ENCODE measurements around the gene DGKD.

The DGKD gene

GRCh38 chr2:233455491-233455890, 101.2 kb downstream of the DGKD start:
- Histone ChIP-seq H4K20me1 (ENCODE audit: low read depth, low read length) (no peaks in the 10 kb centered on the region), H3K4me3 (ENCODE audit: insufficient read depth, low read length, poor library complexity, severe bottlenecking) (no peak overlapping the region), H3K4me2 (ENCODE audit: low read depth, low read length, poor library complexity, severe bottlenecking) (no peak overlapping the region), H3K9me2 (replicated peaks; ENCODE audit: insufficient read depth, low read length) (no peaks in the 10 kb centered on the region), H3K27ac (ENCODE audit: low read depth, low read length) (no peak overlapping the region), H2AFZ (ENCODE audit: low read depth, low read length, severe bottlenecking) (no peak overlapping the region), H3K9ac (ENCODE audit: low read length) (no peak overlapping the region), H3K36me3 (ENCODE audit: low read length) (no peaks in the 10 kb centered on the region), H3F3A (ENCODE audit: insufficient read depth) (no peaks in the 10 kb centered on the region), H3K79me2 (ENCODE audit: insufficient read depth, low read length) (no peaks in the 10 kb centered on the region), H3K27me3 (ENCODE audit: low read length) (no peaks in the 10 kb centered on the region), H3K9me3 (ENCODE audit: insufficient read depth, low read length) (no peaks in the 10 kb centered on the region)
- TF ChIP-seq EZH2phosphoT487 (conservative IDR thresholded peaks at IDR 0.05; ENCODE audit: low read length) (no peak), CTCF (IDR thresholded peaks at IDR 0.05; ENCODE audit: insufficient read depth, low read length, poor library complexity, severe bottlenecking) (no peak)

GRCh38 chr2:233456111-233456510, 101.8 kb downstream of the DGKD start:
- Histone ChIP-seq H3K4me2 (ENCODE audit: low read depth, low read length, poor library complexity, severe bottlenecking) (no peak overlapping the region), H2AFZ (ENCODE audit: low read depth, low read length, severe bottlenecking) (no peak overlapping the region), H3K9me3 (ENCODE audit: insufficient read depth, low read length) (no peaks in the 10 kb centered on the region), H4K20me1 (ENCODE audit: low read depth, low read length) (no peaks in the 10 kb centered on the region), H3F3A (ENCODE audit: insufficient read depth) (no peaks in the 10 kb centered on the region), H3K79me2 (ENCODE audit: insufficient read depth, low read length) (no peaks in the 10 kb centered on the region), H3K4me3 (ENCODE audit: insufficient read depth, low read length, poor library complexity, severe bottlenecking) (no peak overlapping the region), H3K9ac (ENCODE audit: low read length) (no peak overlapping the region), H3K27ac (ENCODE audit: low read depth, low read length) (no peak overlapping the region), H3K36me3 (ENCODE audit: low read length) (no peaks in the 10 kb centered on the region), H3K27me3 (ENCODE audit: low read length) (no peaks in the 10 kb centered on the region), H3K9me2 (replicated peaks; ENCODE audit: insufficient read depth, low read length) (no peaks in the 10 kb centered on the region)
- no peak for TF ChIP-seq CTCF (IDR thresholded peaks at IDR 0.05; ENCODE audit: insufficient read depth, low read length, poor library complexity, severe bottlenecking)
- TF ChIP-seq EZH2phosphoT487 (conservative IDR thresholded peaks at IDR 0.05; ENCODE audit: low read length) = no peak

- Histone ChIP-seq H4K20me1 (ENCODE audit: low read depth, low read length) (no peaks in the 10 kb centered on the region), H3K4me3 (ENCODE audit: insufficient read depth, low read length, poor library complexity, severe bottlenecking) (no peak overlapping the region), H2AFZ (ENCODE audit: low read depth, low read length, severe bottlenecking) (no peak overlapping the region), H3K9me2 (replicated peaks; ENCODE audit: insufficient read depth, low read length) (no peaks in the 10 kb centered on the region), H3K36me3 (ENCODE audit: low read length) (no peaks in the 10 kb centered on the region), H3K27ac (ENCODE audit: low read depth, low read length) (no peak overlapping the region), H3K79me2 (ENCODE audit: insufficient read depth, low read length) (no peaks in the 10 kb centered on the region), H3K27me3 (ENCODE audit: low read length) (no peaks in the 10 kb centered on the region), H3K9me3 (ENCODE audit: insufficient read depth, low read length) (no peaks in the 10 kb centered on the region), H3F3A (ENCODE audit: insufficient read depth) (no peaks in the 10 kb centered on the region), H3K4me2 (ENCODE audit: low read depth, low read length, poor library complexity, severe bottlenecking) (no peak overlapping the region), H3K9ac (ENCODE audit: low read length) (no peak overlapping the region)
- TF ChIP-seq CTCF (IDR thresholded peaks at IDR 0.05; ENCODE audit: insufficient read depth, low read length, poor library complexity, severe bottlenecking) = no peak
- no peak for TF ChIP-seq EZH2phosphoT487 (conservative IDR thresholded peaks at IDR 0.05; ENCODE audit: low read length)
Measured at GRCh38 chr2:233456934-233457333, 102.6 kb downstream of the DGKD start.
